Lower leg skin (tissue), 4 donors: ENCODE measurements around the gene PRKACG. TPM values are rescaled to one million over a fixed set of nuclear protein-coding genes. Genes with fewer than 3 reads are reported as not detected.

ENCODE experiments used
- DNase-seq, 2 donors: peaks; one replicate each; pipeline ENCODE4 v3.0.0-alpha.2; 2019; ENCODE audit warnings: low spot score in 2 of 2
- H3K4me3 ChIP-seq: fragments of 200-600 bp; sonication (generic); 2 replicates; pipeline ENCODE4 v1.5.1; 2017; ENCODE audit warnings: mild to moderate bottlenecking, low read depth; ENCODE audit not compliant: poor library complexity, severe bottlenecking
- CTCF ChIP-seq, 3 donors: fragments of 450-650 bp; IDR thresholded peaks; one replicate each; pipeline ENCODE4 v1.5.1; 2016; ENCODE audit warnings: antibody characterized with exemption in 3 of 3, mild to moderate bottlenecking in 3 of 3, moderate library complexity in 2 of 3
- POLR2A ChIP-seq, 2 donors: fragments of 450-650 bp; IDR thresholded peaks; one replicate each; pipeline ENCODE4 v1.6.1; 2016 to 2017; ENCODE audit warnings: antibody characterized with exemption in 2 of 2, mild to moderate bottlenecking in 1 of 2, moderate library complexity in 1 of 2
- WGBS, 2 donors: methylation state at CpG; one replicate each; pipeline ENCODE4 v1.1.5; 2018; 5-methylcytosine and 5-hydroxymethylcytosine counted together
- intact Hi-C: fragments of 100-400 bp; cut with DNase I; formaldehyde crosslinking; loops from one replicate; pipeline ENCODE4 v1.15.0; 2023; ENCODE audit warnings: low total_unique reads
- total RNA-seq, 4 donors: library from RNA; depleted of rRNA; stranded (reverse); fragments of >200 nt; gene quantifications; one replicate each; pipeline ENCODE4 v1.1.0, GENCODE V29; 2016

PRKACG gene
- total RNA-seq, 4 donors from 2014 or later = not detected

- DNase-seq = no peak
- intact Hi-C loops = loop anchor here (10.0 kb wide), 1 partner anchor 425 kb away; no protein-coding TSS in a partner anchor
- no peak for TF ChIP-seq POLR2A (IDR thresholded peaks at IDR 0.05)
- TF ChIP-seq CTCF (IDR thresholded peaks at IDR 0.05) = no peak
- 36 to 49% methylated on average over 1 of the region's 1 CpG for WGBS, 2 donors
- H3K4me3 ChIP-seq = no peak overlapping the region
These were observed 4.2 kb downstream of the PRKACG start for GRCh38 chr9:69009708-69010107.

DNA sequence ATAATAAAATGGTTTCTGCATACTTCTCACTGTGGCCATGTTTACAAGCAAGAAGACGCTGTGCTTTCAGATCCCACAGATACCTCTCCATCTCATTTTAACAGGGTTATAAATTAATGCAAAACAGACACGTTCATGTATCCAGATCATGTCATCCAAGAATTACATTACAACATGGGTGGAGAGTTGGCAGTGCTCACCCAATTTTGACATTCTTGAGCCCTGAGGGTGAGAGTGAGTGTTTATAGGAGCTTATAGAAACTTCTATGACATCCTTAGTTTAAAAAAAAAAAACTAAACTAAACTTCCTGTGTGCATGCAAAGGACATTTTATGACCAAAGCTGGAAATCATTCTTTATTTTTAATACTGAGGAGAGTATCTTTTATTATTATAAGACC lies 9.1 kb downstream of the PRKACG start:
- no peak for TF ChIP-seq POLR2A (IDR thresholded peaks at IDR 0.05)
- TF ChIP-seq CTCF (IDR thresholded peaks at IDR 0.05) = no peak
- DNase-seq = peak in 1 of 2 donors; percentile 26
- WGBS, 2 donors = 16 to 21% methylated on average over 2 of the region's 2 CpGs
- H3K4me3 ChIP-seq = no peak overlapping the region
- intact Hi-C loops = loop anchor here (10.0 kb wide), 1 partner anchor 420 kb away; no protein-coding TSS in a partner anchor

DNA sequence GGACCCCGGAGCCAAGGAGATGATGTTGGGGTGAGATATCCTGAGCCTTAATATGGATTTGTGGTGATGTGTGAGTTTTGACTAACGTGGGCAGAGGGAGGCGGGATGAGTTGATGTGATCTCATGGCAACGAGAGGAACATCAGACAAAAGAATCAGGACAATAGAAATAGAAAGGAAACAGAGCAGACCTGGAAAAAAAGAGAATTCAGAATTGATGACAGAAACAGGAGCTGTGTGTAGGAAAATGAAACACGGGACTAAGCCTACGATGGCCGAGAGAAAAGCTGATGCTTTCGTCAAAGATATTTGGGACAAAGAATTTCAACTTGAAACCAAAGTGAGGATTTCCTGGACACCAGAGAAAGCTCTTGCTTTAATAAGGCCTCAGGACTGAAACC lies 10.9 kb downstream of the PRKACG start:
- intact Hi-C loops = loop anchor here (10.0 kb wide), 1 partner anchor 418 kb away; no protein-coding TSS in a partner anchor
- no peak overlapping the region for H3K4me3 ChIP-seq
- 70 to 79% methylated on average over 8 of the region's 8 CpGs for WGBS, 2 donors
- TF ChIP-seq POLR2A (IDR thresholded peaks at IDR 0.05) (no peak), CTCF (IDR thresholded peaks at IDR 0.05) (no peak)
- DNase-seq = no peak

GRCh38 chr9:69001921-69002320 lies 12.0 kb downstream of the PRKACG start:
- no peak overlapping the region for H3K4me3 ChIP-seq
- 66 to 68% methylated on average over 7 to 8 of the region's 8 CpGs for WGBS, 2 donors
- DNase-seq = no peak
- no peak for TF ChIP-seq CTCF (IDR thresholded peaks at IDR 0.05)
- TF ChIP-seq POLR2A (IDR thresholded peaks at IDR 0.05) = no peak
- intact Hi-C loops = loop anchor here (10.0 kb wide), 1 partner anchor 417 kb away; no protein-coding TSS in a partner anchor

- intact Hi-C loops = loop anchor here (10.0 kb wide), 1 partner anchor 415 kb away; no protein-coding TSS in a partner anchor
- DNase-seq = peak in 1 of 2 donors; percentile 67
- TF ChIP-seq CTCF (IDR thresholded peaks at IDR 0.05) = no peak
- no peak for TF ChIP-seq POLR2A (IDR thresholded peaks at IDR 0.05)
- 33 to 38% methylated on average over 10 of the region's 10 CpGs for WGBS, 2 donors
- H3K4me3 ChIP-seq = no peak overlapping the region
These were observed 14.4 kb downstream of the PRKACG start for GRCh38 chr9:68999393-69000105.
